Left ventricle myocardium inferior (tissue), 1 donor: ENCODE measurements around the gene CFTR. TPM values are rescaled to one million over a fixed set of nuclear protein-coding genes. Genes with fewer than 3 reads are reported as not detected.
"Not testable (repeated sequence)": the region's sequence is repeated elsewhere in the genome, so short reads cannot be mapped to it uniquely, and the experiment has no call there.

Source experiments
- DNase-seq: peaks from one replicate; pipeline ENCODE4 v3.0.0-alpha.2; 2020
- H3K27ac ChIP-seq: fragments of 200-600 bp; replicated peaks from 2 replicates; pipeline ENCODE4 v1.8.0; 2021
- H3K27me3 ChIP-seq: fragments of 200-600 bp; 2 replicates; pipeline ENCODE4 v1.8.0; 2021; ENCODE audit warnings: low read depth
- H3K36me3 ChIP-seq: fragments of 200-600 bp; 2 replicates; pipeline ENCODE4 v1.8.0; 2021
- H3K4me1 ChIP-seq: fragments of 200-600 bp; 2 replicates; pipeline ENCODE4 v1.8.0; 2021
- H3K4me3 ChIP-seq: fragments of 200-600 bp; 2 replicates; pipeline ENCODE4 v1.8.0; 2021; ENCODE audit warnings: mild to moderate bottlenecking, moderate library complexity
- H3K9me3 ChIP-seq: fragments of 200-600 bp; replicated peaks from 2 replicates; pipeline ENCODE4 v1.8.0; 2021
- CTCF ChIP-seq: fragments of 200-600 bp; IDR thresholded peaks from 2 replicates; pipeline ENCODE4 v1.8.0; 2021; ENCODE audit warnings: antibody characterized with exemption, mild to moderate bottlenecking, borderline replicate concordance
- intact Hi-C: fragments of 100-400 bp; cut with micrococcal nuclease; formaldehyde crosslinking; loops from one replicate; pipeline ENCODE4 v1.11.0; 2022
- total RNA-seq: library from RNA; stranded (reverse); fragmentation: NEBNext Ultra II Directional; extraction: Animal tissue kit (Norgen Biotek cat#: 25700); gene quantifications from one replicate; pipeline ENCODE4 v1.2.1, GENCODE V29; 2021
- donor health status: DM: no; HTN: yes; CAD: no; lungs with severe emphysema.

Gene CFTR
- total RNA-seq, 1 donor from 2014 or later = 0.11 TPM

GRCh38 chr7:117706210-117706609, 226.4 kb downstream of the CFTR start:
- H3K9me3 ChIP-seq = no peaks in the 10 kb centered on the region
- H3K4me1 ChIP-seq = no peaks in the 10 kb centered on the region
- no peak overlapping the region for H3K27ac ChIP-seq
- intact Hi-C loops = no loop called here
- no peaks in the 10 kb centered on the region for H3K27me3 ChIP-seq
- TF ChIP-seq CTCF = no peak
- DNase-seq = no peak
- H3K36me3 ChIP-seq = no peaks in the 10 kb centered on the region
- no peak overlapping the region for H3K4me3 ChIP-seq

- no peak for TF ChIP-seq CTCF
- no peak overlapping the region for H3K4me3 ChIP-seq
- no peaks in the 10 kb centered on the region for H3K4me1 ChIP-seq
- DNase-seq = no peak
- no peak overlapping the region for H3K27ac ChIP-seq
- no peaks in the 10 kb centered on the region for H3K36me3 ChIP-seq
- intact Hi-C loops = no loop called here
- no peaks in the 10 kb centered on the region for H3K9me3 ChIP-seq
- no peaks in the 10 kb centered on the region for H3K27me3 ChIP-seq
These were observed 227.3 kb downstream of the CFTR start for GRCh38 chr7:117707080-117707479.

- DNase-seq, H3K36me3 ChIP-seq, H3K27me3 ChIP-seq, H3K4me1 ChIP-seq, intact Hi-C loops, H3K9me3 ChIP-seq, H3K4me3 ChIP-seq, H3K27ac ChIP-seq: not testable (repeated sequence)
These were observed 228.3 kb downstream of the CFTR start for GRCh38 chr7:117708173-117708572.

GRCh38 chr7:117711556-117711955, 231.7 kb downstream of the CFTR start:
- intact Hi-C loops = no loop called here

GRCh38 chr7:117715784-117716445, 236.1 kb downstream of the CFTR start:
- H3K27me3 ChIP-seq = no peaks in the 10 kb centered on the region
- no peaks in the 10 kb centered on the region for H3K4me1 ChIP-seq
- peak; percentile 58 for TF ChIP-seq CTCF
- H3K36me3 ChIP-seq = no peaks in the 10 kb centered on the region
- no peaks in the 10 kb centered on the region for H3K9me3 ChIP-seq
- H3K4me3 ChIP-seq = no peak overlapping the region
- no peak for DNase-seq
- no peak overlapping the region for H3K27ac ChIP-seq
- intact Hi-C loops = no loop called here

More at GRCh38 chr7:117711556-117711955, 231.7 kb downstream of the CFTR start:
- H3K4me1 ChIP-seq = no peaks in the 10 kb centered on the region
- H3K9me3 ChIP-seq = no peaks in the 10 kb centered on the region
- no peaks in the 10 kb centered on the region for H3K27me3 ChIP-seq
- H3K4me3 ChIP-seq = no peak overlapping the region
- no peak for DNase-seq
- H3K27ac ChIP-seq = no peak overlapping the region
- no peak for TF ChIP-seq CTCF
- H3K36me3 ChIP-seq = no peaks in the 10 kb centered on the region

GRCh38 chr7:117716707-117717299, 237.0 kb downstream of the CFTR start:
- DNase-seq = no peak
- Histone ChIP-seq H3K4me1 (no peaks in the 10 kb centered on the region), H3K9me3 (no peaks in the 10 kb centered on the region), H3K27me3 (no peaks in the 10 kb centered on the region), H3K27ac (no peak overlapping the region), H3K36me3 (no peaks in the 10 kb centered on the region), H3K4me3 (no peak overlapping the region)
- no peak for TF ChIP-seq CTCF
- intact Hi-C loops = no loop called here
